Activated CD8-positive, alpha-beta memory T cell treated with anti-CD3 and anti-CD28 coated beads, Interleukin-2, amount 50 U/mL, for 48 hours (primary cell): ENCODE data around the gene SETD1B.
"Not testable (repeated sequence)": the region's sequence is repeated elsewhere in the genome, so short reads cannot be mapped to it uniquely, and the experiment has no call there.

Experiments used
- DNase-seq: peaks from one replicate; pipeline ENCODE4 v3.0.0-alpha.2; 2020

Gene SETD1B

GRCh38 chr12:121858662-121859572, 55.1 kb downstream of the SETD1B start, which contains the start of gene HPD:
Gene HPD (minus strand): TSS chr12:121858859. CDS start chr12:121858823, 36 bp downstream.
- no peak for DNase-seq

DNA sequence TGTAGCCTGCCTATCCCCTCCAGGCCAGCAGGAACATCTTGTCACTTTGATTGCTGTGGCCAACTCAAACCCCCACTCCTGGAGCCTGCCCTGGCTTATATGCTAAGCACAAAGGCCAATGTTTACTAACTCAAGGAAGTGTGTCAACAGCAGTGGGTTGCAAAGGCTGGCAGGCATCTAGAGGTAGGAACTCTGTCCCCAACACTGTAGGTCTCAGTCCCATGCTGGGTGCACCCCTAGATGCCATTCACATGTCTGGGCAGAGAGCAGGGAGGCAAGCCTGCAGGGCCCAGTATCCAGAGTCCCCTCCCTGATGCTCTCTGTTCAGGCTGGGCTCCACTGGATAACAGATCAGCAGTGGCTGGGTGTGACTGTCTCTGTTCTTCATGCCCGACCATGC, 56.4 kb downstream of the SETD1B start:
- DNase-seq: no peak

DNA sequence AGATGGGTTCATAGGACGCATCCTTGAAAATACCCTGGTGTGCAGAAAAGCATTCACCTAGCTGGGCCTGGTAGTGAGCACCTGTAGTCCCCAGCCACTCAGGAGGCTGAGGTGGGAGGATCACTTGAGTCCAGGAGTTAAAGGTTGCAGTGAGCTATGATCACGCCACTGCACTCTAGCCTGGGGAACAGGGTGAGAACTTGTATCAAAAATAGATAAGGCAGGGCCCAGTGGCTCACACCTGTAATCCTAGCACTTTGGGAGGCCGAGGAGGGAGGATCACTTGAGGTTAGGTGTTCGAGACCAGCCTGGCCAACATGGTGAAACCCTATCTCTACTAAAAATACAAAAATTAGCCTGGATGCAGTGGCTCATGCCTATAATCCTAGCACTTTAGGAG, 56.9 kb downstream of the SETD1B start:
- DNase-seq: not testable (repeated sequence)

DNA sequence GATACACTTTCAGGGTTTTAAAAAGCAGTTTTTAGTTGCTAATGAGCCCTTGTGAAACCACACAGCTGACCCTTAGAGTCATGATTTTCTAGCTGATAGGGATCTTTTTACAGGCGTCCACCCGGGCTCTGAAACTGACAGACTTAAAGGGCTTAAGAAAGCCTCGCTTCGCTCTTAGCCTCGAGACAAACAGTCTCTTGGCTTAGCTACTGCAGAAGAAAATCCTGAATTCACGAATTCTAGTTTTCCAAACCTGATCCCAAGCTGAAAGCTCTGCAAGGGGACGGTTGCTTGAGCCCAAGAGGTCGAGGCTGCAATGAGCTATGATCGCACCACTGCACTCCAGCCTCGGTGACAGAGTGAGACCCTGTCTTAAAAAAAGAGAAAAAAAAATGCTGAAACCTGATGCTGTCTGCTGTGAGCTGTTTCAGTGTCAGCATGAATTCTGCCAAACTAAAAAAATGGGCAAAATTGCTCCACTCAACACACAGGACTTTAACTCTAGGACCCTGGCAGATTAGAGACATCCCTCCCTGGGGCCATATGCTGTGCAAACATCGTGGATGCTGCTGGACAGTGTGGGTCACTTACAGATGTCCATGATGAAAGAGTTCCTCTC, 57.9 kb downstream of the SETD1B start:
- no peak for DNase-seq

GRCh38 chr12:121866331-121866730, 62.5 kb downstream of the SETD1B start:
- no peak for DNase-seq

DNA sequence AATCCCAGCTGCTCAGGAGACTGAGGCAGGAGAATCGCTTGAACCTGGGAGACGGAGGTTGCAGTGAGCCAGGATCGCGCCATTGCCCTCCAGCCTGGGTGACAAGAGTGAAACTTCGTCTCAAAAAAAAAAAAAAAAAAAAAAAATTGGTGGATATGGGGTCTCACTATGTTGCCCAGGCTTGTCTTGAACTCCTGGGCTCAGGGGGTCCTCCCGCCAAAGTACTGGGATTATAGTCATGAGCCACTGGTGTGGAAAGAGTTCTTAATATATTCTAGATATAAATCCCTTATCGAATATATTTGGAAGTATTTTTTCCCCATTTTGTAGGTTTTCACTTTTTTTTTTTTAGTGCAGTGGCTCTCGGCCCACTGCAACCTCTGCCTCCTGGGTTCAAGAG, 65.4 kb downstream of the SETD1B start:
- DNase-seq: not testable (repeated sequence)

DNA sequence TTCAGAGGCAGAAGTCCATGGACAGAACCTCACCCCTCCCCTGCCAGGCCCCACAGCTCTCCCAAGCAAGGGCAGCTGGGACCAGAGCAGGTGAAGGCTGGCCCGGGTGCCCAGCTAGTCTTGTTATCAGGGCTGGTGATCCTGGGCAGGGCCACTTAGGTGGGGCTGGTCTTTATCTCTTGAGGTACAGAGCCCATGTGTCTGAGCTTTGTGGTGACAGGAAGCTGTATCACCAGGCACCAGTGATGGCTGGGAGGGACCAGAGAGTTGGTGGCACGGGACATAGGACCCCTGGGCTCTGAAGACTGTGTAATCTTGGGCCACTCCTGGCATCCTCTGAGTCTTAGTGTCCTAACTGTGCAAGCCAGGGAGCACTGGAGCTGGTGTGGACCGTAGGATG, 67.7 kb downstream of the SETD1B start:
- DNase-seq: no peak

DNA sequence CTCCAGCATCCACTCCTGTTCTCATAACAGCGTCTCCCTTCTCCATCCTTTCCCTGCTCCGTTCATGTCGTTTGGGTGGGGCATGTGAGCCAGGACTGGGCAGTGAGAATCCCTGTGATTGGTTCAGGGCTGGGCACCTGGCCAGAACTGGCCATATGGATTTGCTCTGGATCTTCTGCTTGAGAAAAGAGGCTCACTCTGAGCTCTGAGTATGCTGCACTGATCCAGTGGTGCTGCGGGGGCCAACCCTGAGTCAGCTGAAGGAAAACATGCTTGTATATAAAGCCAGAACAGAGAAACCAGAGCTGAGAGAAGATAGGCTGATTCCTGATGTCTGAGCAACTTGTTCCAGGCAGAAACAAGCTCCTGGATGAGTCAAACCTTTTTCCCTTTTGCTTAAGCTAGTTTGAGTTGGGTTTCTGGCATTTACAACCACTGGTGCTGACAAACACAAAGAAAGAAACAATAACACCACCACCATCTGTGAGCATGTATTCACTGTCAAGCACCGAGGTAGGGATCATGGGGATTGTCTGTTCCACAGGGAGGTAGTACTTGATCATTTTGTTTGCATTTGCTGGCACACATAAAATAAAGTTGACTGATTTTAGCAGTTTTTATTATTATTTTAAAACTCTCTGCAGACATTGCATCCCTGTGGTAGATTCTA, 68.9 kb downstream of the SETD1B start:
- DNase-seq: no peak

GRCh38 chr12:121873216-121873569, 69.4 kb downstream of the SETD1B start:
- DNase-seq: no peak

DNA sequence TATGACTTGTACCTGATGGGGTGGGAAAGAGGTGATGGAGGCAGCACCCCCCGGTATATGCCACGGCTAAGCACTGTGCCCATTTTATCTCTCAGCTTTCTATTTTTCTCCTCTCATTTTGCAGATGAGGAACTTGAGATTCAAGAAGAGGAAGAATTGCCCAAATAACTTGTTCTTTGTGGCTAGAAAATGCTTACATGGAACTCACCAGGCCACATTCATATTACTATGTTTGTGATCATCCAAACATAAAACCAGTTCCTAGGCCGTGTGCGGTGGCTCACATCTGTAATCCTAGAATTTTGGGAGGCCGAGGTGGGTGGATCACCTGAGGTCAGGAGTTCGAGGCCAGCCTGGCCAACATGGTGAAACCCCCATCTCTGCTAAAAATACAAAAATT, 70.3 kb downstream of the SETD1B start:
- DNase-seq: no peak

GRCh38 chr12:121875582-121875981, 71.8 kb downstream of the SETD1B start:
- no peak for DNase-seq

- not testable (repeated sequence) for DNase-seq
Measured at GRCh38 chr12:121876080-121876447, 72.3 kb downstream of the SETD1B start.
